CD4-positive, alpha-beta T cell treated with Interleukin-21 for 1 hour (primary cell): ENCODE data around the gene SLC24A2.
"Not testable (repeated sequence)": the region's sequence is repeated elsewhere in the genome, so short reads cannot be mapped to it uniquely, and the experiment has no call there.

Experiments
- DNase-seq: peaks from one replicate; pipeline ENCODE4 v3.0.0-alpha.2; 2020

The SLC24A2 gene

GRCh38 chr9:19788614-19789271 lies at the start of gene SLC24A2:
TSS of gene SLC24A2 (minus strand) at chr9:19789037.
- no peak for DNase-seq

DNA sequence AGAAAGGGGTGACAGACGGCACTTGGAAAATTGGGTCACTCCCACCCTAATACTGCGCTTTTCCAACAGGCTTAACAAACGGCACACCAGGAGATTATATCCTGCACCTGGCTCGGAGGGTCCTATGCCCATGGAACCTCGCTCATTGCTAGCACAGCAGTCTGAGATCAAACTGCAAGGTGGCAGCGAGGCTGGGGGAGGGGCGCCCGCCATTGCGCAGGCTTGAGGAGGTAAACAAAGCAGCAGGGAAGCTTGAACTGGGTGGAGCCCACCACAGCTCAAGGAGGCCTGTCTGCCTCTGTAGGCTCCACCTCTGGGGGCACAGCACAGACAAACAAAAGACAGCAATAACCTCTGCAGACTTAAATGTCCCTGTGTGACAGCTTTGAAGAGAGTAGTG lies 44.5 kb upstream of the SLC24A2 start:
- DNase-seq, result not testable (repeated sequence)

DNA sequence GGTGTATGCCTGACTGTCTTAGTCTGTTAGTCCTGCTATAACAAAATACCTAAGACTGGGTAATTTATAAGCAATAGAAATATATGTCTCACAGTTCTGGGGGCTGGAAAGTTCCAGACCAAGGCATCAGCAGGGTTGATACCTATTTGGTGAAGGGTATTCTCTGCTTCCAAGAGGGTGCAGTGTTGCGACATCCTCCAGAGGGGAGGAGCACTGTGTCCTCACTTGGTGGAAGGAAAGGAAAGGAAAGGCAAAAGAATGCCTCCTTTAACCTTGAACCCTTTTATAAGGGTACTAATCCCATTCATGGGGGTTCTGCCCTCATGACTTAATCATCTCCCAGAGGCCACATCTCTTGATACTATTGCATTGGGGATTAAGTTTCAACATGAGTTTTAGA lies 42.0 kb upstream of the SLC24A2 start:
- DNase-seq, result no peak

DNA sequence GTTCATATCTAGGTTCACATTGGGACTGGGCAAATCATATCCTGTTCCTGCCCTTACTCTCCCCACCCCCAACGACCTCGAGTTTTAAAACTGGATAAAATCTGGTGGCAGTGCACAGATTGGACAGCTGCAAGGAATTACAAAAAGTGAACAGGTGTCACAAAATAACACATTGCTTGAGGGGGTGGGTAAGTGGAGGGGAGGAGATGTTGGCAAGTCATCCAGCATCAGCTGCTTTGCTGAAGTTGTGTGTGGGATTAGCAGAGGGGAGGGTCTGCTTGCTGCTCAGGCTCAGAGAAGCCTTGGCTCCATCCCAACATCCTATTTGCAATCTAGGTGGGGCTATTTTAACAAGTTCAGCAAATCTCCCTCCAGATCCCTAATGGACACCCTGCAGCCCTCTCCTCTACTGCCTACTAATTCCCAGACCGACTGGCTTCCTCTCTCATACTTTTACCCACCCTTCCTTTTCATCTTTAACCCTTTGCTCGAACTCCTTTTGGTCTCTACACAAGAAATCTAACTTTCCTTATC lies 39.8 kb upstream of the SLC24A2 start:
- no peak for DNase-seq

- DNase-seq, result no peak
These were observed 27.9 kb upstream of the SLC24A2 start for GRCh38 chr9:19816769-19817168.

DNA sequence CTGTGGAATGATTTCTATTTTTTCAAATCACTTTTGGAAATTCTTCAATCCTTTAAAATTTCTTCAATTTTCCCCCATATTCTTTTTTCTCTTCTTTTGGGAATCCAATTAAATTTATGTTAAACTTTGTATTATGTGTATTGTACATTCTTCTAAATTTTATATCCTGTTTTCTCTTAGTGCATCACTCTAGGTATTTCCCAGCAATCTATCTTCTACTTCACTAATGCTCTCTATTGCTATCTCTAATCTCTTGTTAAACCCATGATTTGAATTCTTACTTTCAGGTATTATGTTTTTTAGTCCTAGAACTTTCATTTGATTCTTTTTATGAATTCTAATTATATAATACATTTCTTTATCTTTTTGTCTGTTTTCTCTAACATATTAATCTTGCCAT lies 23.4 kb upstream of the SLC24A2 start:
- no peak for DNase-seq

GRCh38 chr9:19809422-19810269 lies 20.8 kb upstream of the SLC24A2 start:
- DNase-seq, result no peak

DNA sequence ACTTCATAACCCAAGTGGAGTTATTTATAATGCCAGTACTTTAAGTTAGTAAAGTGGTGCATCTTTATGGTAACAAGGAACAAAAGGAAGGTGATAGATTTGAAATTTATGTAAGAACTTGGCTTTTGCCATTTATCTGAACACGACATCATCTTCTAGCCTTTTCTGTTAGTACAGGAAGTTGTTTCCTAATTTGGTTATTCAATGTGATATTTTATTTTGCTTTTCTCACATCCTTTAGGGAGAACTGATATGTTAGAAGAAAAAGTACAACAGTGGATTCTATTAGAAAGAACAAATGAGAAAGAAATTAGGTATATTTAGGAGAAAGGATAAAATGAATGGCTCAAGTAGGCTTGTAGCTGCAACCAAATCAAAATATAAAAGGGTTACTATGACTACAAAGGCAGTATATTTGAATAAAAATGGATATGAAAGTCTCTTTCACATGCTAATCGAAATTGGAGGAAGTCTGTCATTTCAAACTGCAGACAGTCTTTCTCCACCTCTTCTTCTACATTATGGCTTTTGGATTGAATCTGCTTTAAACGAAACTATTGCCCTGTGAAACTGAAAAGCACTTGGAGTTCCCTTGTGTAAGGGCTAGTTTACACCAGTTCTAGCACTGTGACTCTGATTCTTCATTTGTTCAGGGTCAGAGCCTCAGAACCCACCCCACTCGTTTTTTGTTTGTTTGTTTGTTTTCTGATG lies 18.5 kb upstream of the SLC24A2 start:
- no peak for DNase-seq

DNA sequence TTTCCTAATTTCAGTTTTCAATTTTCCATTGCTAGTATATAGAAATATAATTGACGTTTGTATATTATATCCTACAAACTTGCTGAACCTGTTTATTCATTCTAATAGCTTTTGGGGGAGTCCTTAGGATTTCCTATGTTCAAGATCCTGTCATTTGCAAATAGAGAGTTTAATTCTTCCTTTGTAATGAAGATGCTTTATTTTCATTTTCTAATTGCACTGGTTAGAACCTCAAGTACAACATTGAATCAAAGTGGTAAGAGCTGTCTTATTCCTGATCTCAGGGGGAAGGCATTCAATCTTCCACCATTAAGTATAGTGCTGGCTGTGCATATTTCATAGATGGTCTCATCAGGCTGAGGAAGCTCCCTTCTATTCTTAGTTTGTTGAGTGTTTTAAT lies 15.6 kb upstream of the SLC24A2 start:
- DNase-seq, result no peak

GRCh38 chr9:19800884-19801283 lies 12.0 kb upstream of the SLC24A2 start:
- DNase-seq, result no peak

DNA sequence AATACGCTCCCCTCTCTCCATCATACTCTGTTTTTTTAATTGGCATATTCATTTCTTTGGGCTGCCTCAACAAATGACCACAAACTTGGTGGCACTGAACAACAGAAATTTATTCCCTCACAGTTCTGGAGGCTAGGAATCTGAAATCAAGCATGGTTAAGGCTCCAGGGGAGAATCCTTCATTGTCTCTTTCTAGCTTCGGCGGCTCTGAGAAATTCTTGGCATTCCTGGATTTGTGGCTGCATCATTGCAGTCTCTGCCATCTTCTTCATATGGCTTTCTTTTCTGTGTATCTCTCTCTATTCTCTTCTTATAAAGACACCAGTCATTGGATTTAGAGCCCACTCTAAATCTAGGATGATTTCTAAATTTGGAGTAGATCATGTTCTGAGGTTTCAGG lies 10.9 kb upstream of the SLC24A2 start:
- no peak for DNase-seq

DNA sequence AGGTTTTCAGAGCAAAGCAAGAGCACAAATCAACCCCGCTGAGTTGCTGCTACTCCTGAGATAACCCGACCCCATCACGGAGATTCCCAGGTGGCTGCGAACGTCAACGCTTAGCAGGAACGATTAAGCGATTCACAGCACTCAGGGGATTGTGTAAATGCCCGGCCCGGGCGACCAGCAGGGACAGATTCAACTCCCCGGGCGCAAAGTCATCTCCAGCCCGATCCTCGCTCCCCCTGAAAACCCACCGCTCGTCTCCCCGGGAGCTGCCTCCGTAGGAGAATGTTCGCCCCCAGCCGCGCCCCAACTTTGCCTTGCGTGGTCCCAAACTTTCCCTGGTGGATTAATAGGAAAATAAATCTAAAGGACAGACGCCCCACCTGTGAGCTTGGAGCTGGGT lies 685 bp downstream of the SLC24A2 start:
- DNase-seq, result no peak

DNA sequence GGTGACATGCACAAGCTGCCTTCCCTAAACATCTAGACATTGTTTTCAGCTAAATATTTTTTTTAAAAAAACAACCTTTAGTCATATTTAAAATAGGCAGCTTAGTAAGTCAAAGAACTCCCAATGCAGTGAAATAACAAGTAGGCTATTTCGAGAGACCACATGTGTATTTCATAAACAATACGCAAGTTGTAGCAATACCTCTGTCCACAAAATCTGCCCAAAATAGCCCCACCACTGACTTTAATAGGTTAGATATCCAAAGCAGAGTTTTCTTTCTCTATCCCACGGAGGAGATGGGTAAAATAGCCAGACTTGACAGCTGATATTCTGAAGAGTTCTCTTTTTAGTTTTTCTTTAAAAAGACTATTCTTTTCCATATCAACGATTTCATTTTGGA lies 1.2 kb downstream of the SLC24A2 start:
- DNase-seq, result no peak

DNA sequence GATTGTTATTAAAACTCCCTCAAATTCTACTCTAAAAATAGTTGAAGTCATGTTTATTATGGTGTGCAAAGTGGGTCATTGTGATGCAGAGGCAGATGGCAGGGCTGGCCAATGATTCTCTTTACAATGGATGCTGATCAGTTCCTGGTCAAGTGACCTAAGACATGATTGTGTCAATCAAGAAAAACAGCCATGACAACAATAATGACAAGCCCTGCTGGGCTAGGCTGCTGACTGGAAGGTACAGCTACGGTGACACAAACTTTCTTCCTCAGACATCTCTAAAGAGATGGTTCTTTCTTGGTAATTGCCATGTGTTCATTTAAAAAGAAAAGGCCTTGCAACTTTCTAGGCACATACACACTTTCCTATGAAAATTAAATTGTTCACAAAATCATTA lies 3.6 kb downstream of the SLC24A2 start:
- no peak for DNase-seq

GRCh38 chr9:19784136-19784535 lies 4.7 kb downstream of the SLC24A2 start:
- DNase-seq, result no peak

GRCh38 chr9:19783500-19783899 lies 5.3 kb downstream of the SLC24A2 start:
- DNase-seq, result no peak

DNA sequence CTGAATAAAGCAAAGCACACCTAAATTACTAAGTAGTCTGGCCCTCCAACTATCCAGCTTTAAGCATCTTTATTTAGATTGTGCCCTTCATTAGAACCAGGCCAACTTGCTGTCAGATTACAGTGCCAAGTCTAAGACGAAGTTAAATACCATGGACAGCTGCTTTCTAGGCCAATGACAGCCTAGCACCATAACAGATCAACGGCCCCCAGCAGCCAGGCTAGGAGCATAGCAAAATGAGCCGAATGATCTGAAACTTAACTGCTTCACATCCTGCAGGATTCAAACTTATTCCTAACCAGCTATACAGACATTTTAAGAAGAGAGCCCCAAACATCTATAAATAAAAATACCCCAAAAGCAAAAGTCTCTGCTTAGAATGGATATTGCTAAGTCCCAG lies 6.8 kb downstream of the SLC24A2 start:
- DNase-seq, result no peak

GRCh38 chr9:19781240-19781639 lies 7.6 kb downstream of the SLC24A2 start:
- DNase-seq, result no peak

GRCh38 chr9:19771446-19771845 lies 17.4 kb downstream of the SLC24A2 start:
- no peak for DNase-seq

GRCh38 chr9:19770973-19771372 lies 17.9 kb downstream of the SLC24A2 start:
- no peak for DNase-seq

DNA sequence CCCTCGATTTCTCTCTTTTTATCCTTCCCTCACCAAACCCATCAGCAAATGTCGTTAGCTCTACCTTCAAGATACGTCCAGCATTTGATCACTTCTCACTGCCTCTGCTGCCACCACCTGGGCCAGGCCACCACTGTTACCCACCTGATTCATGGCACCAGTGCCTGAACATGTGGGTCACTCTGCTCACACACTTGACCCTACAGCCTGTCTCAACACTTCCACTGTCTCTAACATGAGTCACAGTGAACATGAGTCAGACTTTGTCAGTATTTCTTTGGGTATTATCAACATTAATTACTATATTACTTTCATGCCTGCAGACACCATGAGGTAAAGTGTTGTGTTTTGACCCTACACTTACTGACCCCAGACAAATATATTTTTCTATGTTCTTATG lies 19.6 kb downstream of the SLC24A2 start:
- no peak for DNase-seq

DNA sequence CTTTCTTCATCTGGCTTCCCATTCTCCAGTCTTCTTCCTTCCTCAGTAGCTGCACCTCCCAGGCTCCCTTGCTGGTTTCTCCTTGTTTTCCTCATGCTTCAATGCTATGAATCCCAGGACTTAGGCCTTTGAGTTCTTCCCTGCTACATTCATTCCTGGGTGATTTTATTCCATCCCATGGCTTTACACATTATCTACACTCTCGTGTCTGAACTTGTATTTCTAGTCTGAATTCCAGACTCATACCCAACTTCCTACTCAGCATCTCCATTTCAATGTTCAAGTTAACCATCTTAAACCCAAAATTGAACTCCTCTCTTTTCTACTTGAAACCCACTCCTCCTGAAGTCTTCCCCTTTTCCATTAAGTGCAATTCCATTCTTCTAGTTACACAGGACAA lies 20.0 kb downstream of the SLC24A2 start:
- no peak for DNase-seq

DNA sequence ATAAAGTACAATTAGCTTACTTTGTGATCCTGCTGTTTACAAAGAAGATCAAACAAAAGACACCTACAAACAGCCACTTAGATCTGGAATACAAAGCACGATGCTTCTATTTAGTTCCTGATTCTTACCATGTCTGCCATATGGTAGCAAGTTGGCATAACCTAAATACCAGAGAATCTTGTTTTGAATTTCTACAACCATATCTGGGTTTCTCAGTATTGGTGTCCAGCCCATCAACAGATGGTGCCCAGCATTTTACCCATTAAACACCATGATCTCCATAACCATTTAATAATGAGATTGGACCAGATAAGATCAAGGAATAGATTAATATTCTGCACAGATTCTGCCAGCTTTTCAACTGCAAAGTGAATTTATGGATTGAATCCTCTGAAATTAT lies 29.8 kb downstream of the SLC24A2 start:
- no peak for DNase-seq

- no peak for DNase-seq
These were observed 31.1 kb downstream of the SLC24A2 start for GRCh38 chr9:19757745-19758144.
